Testis (tissue), 3 donors: ENCODE data around the gene SEPTIN8. TPM values are rescaled to one million over a fixed set of nuclear protein-coding genes. Genes with fewer than 3 reads are reported as not detected.
A peak's percentile ranks its signal among the peaks of the same experiment; 100 is the strongest.

Source experiments
- DNase-seq: peaks from one replicate; pipeline ENCODE4 v3.0.0-alpha.2; 2019
- H3K27ac ChIP-seq, 2 donors: fragments of 200-600 bp; sonication (generic); one replicate each; pipeline ENCODE4 v1.5.1; 2019
- H3K27me3 ChIP-seq: fragments of 200-600 bp; sonication (generic); one replicate; pipeline ENCODE4 v1.5.1; 2019
- H3K36me3 ChIP-seq: fragments of 200-600 bp; sonication (generic); one replicate; pipeline ENCODE4 v1.5.1; 2017; ENCODE audit warnings: low read depth; ENCODE audit errors: missing control alignments
- H3K4me1 ChIP-seq: fragments of 200-600 bp; sonication (generic); one replicate; pipeline ENCODE4 v1.5.1; 2019
- H3K4me3 ChIP-seq, 2 donors: fragments of 200-600 bp; sonication (generic); one replicate each; pipeline ENCODE4 v1.5.1; 2017 to 2019
- H3K9me3 ChIP-seq: fragments of 200-600 bp; sonication (generic); one replicate; pipeline ENCODE4 v1.5.1; 2017
- POLR2A ChIP-seq: fragments of 450-650 bp; IDR thresholded peaks from one replicate; pipeline ENCODE4 v1.6.1; 2017; ENCODE audit warnings: antibody characterized with exemption, mild to moderate bottlenecking, moderate library complexity
- WGBS, 2 donors: methylation state at CpG; one replicate each; pipeline ENCODE4 v1.1.5; 2018; 5-methylcytosine and 5-hydroxymethylcytosine counted together
- intact Hi-C: fragments of 100-400 bp; cut with DNase I; formaldehyde crosslinking; loops from one replicate; pipeline ENCODE4 v1.15.1; 2023; ENCODE audit warnings: low total_unique reads
- polyA plus RNA-seq: library from polyadenylated mRNA; stranded (reverse); fragments of 350-450 nt; fragmentation: Illumina TruSeq; extraction: RNeasy Lipid Tissue Mini Kit (QIAGEN cat#74804); gene quantifications from one replicate; pipeline ENCODE4 v1.2.3, GENCODE V29; 2014; ENCODE audit warnings: low read depth, low replicate concordance; ENCODE audit not compliant: insufficient read depth
- total RNA-seq, 2 donors: library from RNA; depleted of rRNA; stranded (reverse); fragments of >200 nt; gene quantifications; one replicate each; pipeline ENCODE4 v1.2.3, GENCODE V29; 2016
- TF ChIP-seq, protein P1 (sequence below), 3 experiments: fragments of 450-650 bp in 2 of 3; fragments of 200-600 bp in 1 of 3; sonication (generic) in 1 of 3; IDR thresholded peaks; one replicate each; pipeline ENCODE4 v1.5.1; 2016 to 2019; ENCODE audit warnings: antibody characterized with exemption in 3 of 3, mild to moderate bottlenecking in 2 of 3, moderate library complexity in 1 of 3

Gene SEPTIN8
- total and polyA plus RNA-seq, 3 donors from 2014 or later: 12.4 to 16.4 (median 13.9) TPM

- H3K36me3 ChIP-seq: no peaks in the 10 kb centered on the region
- DNase-seq: peak; percentile 8
- H3K27ac ChIP-seq: no peak overlapping the region
- H3K4me3 ChIP-seq: no peak overlapping the region
- intact Hi-C loops: no loop called here
- TF ChIP-seq, protein P1, sequence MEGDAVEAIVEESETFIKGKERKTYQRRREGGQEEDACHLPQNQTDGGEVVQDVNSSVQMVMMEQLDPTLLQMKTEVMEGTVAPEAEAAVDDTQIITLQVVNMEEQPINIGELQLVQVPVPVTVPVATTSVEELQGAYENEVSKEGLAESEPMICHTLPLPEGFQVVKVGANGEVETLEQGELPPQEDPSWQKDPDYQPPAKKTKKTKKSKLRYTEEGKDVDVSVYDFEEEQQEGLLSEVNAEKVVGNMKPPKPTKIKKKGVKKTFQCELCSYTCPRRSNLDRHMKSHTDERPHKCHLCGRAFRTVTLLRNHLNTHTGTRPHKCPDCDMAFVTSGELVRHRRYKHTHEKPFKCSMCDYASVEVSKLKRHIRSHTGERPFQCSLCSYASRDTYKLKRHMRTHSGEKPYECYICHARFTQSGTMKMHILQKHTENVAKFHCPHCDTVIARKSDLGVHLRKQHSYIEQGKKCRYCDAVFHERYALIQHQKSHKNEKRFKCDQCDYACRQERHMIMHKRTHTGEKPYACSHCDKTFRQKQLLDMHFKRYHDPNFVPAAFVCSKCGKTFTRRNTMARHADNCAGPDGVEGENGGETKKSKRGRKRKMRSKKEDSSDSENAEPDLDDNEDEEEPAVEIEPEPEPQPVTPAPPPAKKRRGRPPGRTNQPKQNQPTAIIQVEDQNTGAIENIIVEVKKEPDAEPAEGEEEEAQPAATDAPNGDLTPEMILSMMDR (IDR thresholded peaks at IDR 0.05): no peak
- no peak for TF ChIP-seq POLR2A
- WGBS, 2 donors: 93 to 96% methylated on average over 3 to 22 of the region's 22 CpGs
- no peaks in the 10 kb centered on the region for H3K4me1 ChIP-seq
- no peaks in the 10 kb centered on the region for H3K27me3 ChIP-seq
- H3K9me3 ChIP-seq: no peaks in the 10 kb centered on the region
Observed at GRCh38 chr5:132761321-132762240, 15.5 kb downstream of the SEPTIN8 start.

DNA sequence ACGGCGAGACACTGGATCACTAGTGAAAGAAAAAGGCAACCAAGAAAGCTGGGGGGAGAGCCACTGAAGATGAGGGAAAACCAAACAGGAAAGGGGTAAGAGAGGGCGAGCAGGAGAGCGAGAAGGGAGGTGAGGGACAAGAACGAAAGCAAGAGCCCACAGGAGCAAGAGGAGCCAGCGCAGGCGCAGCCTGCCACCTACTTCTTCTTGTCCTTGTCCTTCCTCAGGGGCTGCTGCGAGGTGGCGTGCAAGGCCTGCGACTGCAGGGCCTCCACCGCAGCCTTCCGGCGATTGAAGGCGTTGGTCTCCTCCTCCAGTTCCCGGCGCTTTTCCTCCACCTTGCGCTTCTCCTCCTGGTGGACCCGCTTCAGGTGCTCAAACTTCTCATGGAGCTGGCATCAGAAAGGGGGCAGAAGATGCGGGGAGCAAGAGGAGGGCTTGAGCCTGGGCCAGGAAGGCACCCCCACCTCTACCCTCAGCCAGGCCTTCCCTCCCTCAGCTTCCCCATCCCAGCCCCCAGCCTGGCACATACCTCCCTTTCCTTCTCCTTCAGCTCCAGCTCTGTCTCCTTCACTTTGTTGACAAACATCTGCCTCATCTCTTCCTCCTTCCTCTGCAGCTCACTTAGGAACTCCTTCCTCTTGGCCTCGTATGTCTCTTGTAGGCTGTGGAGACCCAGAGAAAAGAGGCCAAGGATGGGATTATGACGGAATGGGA lies 16.3 kb downstream of the SEPTIN8 start:
- Histone ChIP-seq H3K27me3 (no peaks in the 10 kb centered on the region), H3K36me3 (no peaks in the 10 kb centered on the region), H3K4me1 (no peaks in the 10 kb centered on the region), H3K9me3 (no peaks in the 10 kb centered on the region), H3K27ac (no peak overlapping the region), H3K4me3 (no peak overlapping the region)
- WGBS, 2 donors: 96 to 98% methylated on average over 21 of the region's 21 CpGs
- DNase-seq: peak; percentile 8
- intact Hi-C loops: no loop called here
- no peak for TF ChIP-seq POLR2A
- TF ChIP-seq, protein P1 (IDR thresholded peaks at IDR 0.05): no peak

GRCh38 chr5:132760049-132760420 lies 17.0 kb downstream of the SEPTIN8 start:
- Histone ChIP-seq H3K9me3 (no peaks in the 10 kb centered on the region), H3K4me3 (no peak overlapping the region), H3K27ac (no peak overlapping the region), H3K36me3 (no peaks in the 10 kb centered on the region), H3K27me3 (no peaks in the 10 kb centered on the region), H3K4me1 (no peaks in the 10 kb centered on the region)
- 91 to 95% methylated on average over 12 of the region's 12 CpGs for WGBS, 2 donors
- intact Hi-C loops: no loop called here
- DNase-seq: peak; percentile 6
- TF ChIP-seq POLR2A: no peak
- TF ChIP-seq, protein P1 (IDR thresholded peaks at IDR 0.05): no peak

DNA sequence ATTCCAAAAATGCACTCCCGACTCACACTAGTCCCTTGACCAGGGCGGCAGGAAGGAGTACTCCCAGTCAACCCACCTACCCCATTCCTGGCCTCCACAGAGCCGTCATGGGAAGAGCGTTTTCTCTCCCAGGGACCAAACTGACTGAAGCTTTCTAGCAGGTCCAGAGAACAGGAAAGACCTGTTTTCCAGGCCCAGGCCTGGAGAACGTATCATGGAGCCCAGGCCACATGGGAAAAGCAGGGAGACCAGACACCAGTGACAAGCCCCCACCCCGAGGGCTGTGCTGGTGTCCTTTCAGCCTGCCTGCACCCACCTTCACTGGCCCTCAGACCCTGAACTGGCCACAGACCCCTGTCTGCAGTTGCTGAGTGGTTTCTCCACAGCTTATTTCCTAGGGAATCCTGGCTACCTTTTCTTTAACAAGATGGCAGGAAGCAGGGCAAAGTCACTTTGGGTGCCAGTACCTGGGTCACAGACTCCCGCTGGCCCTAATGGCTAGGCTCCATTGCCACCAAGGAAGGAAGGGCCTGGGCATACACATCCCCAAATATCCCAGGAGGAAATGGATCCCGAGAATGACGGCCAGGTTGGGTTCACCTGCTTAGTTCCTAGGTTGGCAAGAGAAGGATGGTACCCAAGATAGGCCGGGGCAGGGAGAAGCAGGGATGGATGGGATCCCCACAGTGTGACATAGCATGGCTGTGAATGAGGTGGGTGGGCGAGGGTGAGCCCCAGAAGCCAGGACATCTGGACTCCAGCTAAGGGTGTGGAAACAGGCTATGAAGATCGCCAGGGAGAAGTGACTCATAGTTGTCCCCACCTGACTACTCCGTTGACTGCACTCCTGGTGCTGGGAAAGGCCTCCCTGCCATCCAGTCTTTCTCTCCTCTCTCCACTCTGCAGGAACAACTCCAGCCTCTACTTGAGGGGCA lies 17.7 kb downstream of the SEPTIN8 start:
- Histone ChIP-seq H3K27me3 (no peaks in the 10 kb centered on the region), H3K4me3 (no peak overlapping the region), H3K36me3 (no peaks in the 10 kb centered on the region), H3K9me3 (no peaks in the 10 kb centered on the region), H3K27ac (no peak overlapping the region), H3K4me1 (no peaks in the 10 kb centered on the region)
- no peak for TF ChIP-seq POLR2A
- TF ChIP-seq, protein P1 (IDR thresholded peaks at IDR 0.05): no peak
- DNase-seq: peak; percentile 9
- intact Hi-C loops: no loop called here
- WGBS, 2 donors: 93 to 96% methylated on average over 13 of the region's 13 CpGs
